Measurements from ENCODE around the gene C11orf86. TPM values are rescaled to one million over a fixed set of nuclear protein-coding genes. Genes with fewer than 3 reads are reported as not detected.
A peak's percentile ranks its signal among the peaks of the same experiment; 100 is the strongest.

The C11orf86 gene
- total RNA-seq, 4 donors from 2014 or later = 81.7 to 439 (median 153) TPM

- Histone ChIP-seq H3K4me3 (no peak overlapping the region), H3K27me3 (no peaks in the 10 kb centered on the region), H3K4me1 (peaks cover 0 to 6% (median 0%) of the 10 kb centered on the region in 4 donors), H3K9me3 (no peaks in the 10 kb centered on the region), H3K36me3 (peaks cover 0 to 5% (median 0%) of the 10 kb centered on the region in 3 donors), H3K27ac (no peak overlapping the region)
- DNase-seq = peak in 1 of 3 donors; percentile 47
- TF ChIP-seq CTCF (IDR thresholded peaks at IDR 0.05) = no peak
- no peak for TF ChIP-seq POLR2A (IDR thresholded peaks at IDR 0.05)
Observed at GRCh38 chr11:66951927-66952337, 23.2 kb upstream of the C11orf86 start.

DNA sequence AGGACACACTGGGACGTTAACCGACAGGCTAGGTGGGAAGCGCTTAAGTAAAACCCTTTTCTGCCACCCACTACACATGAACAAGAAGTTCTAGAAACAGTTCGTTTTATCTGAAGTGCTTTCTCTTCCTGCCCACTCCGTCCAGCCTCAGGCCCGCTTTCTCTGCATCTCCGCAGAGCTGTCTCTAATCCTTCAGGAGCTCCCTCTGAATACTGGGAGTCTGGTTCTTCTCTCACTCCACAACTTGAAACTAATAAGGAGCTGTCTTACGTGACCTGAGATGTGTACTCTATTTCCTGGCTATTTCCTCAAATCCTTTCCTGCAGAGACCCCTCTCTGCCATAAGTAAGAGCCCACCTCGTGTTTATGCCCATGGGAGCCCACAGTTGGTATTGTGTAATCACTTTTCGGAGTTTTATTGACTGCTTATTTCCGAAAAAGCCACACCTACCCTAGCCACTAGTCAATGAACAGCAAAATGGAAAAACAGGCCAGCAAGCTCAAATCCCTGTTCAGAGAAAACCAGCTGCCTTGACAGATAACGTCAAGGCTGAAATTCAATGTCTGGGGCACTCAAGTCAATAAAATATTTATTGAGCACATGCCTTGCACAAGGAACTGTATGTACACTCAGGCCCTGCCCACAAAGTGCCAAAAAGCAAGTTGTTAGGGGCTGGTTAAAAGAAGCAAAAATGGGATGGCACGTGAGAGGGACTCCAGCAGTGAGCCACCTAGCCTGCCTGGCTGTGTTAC, 21.8 kb upstream of the C11orf86 start:
- DNase-seq = no peak
- peak overlapping the region in 1 of 4 donors; percentile 29 for H3K27ac ChIP-seq
- no peaks in the 10 kb centered on the region for H3K9me3 ChIP-seq
- H3K4me3 ChIP-seq = no peak overlapping the region
- TF ChIP-seq CTCF (IDR thresholded peaks at IDR 0.05) (no peak), POLR2A (IDR thresholded peaks at IDR 0.05) (no peak)
- H3K4me1 ChIP-seq = peaks cover 0 to 10% (median 2%) of the 10 kb centered on the region in 4 donors
- H3K27me3 ChIP-seq = no peaks in the 10 kb centered on the region
- H3K36me3 ChIP-seq = peaks cover 0 to 5% (median 0%) of the 10 kb centered on the region in 3 donors

GRCh38 chr11:66956689-66957290, 18.3 kb upstream of the C11orf86 start:
- Histone ChIP-seq H3K36me3 (no peaks in the 10 kb centered on the region), H3K9me3 (no peaks in the 10 kb centered on the region), H3K4me1 (peaks cover 0 to 17% (median 6%) of the 10 kb centered on the region in 4 donors), H3K4me3 (peak overlapping the region in 2 of 4 donors; percentile 76 to 92), H3K27ac (peak overlapping the region in 1 of 4 donors; percentile 25), H3K27me3 (no peaks in the 10 kb centered on the region)
- no peak for DNase-seq
- TF ChIP-seq POLR2A (IDR thresholded peaks at IDR 0.05) (no peak), CTCF (IDR thresholded peaks at IDR 0.05) (peak in 1 of 6 experiments; percentile 22)

DNA sequence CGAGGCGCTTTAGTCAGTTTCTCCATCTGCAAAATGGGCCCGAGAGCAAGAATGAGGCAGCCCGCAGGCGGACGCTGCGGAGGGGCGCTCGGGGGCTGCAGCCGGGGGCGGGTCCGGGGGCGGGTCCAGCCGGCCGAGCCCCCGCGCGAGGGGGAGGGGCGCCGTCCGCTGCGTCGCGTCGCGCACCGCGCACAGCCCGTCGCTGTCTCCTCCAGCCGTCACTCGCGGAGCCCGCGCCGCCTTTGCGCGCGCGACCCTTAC, 17.2 kb upstream of the C11orf86 start:
- Histone ChIP-seq H3K27ac (peak overlapping the region; percentile 47 to 87 (median 74)), H3K27me3 (no peaks in the 10 kb centered on the region), H3K36me3 (no peaks in the 10 kb centered on the region), H3K4me1 (peaks cover 0 to 12% (median 6%) of the 10 kb centered on the region in 4 donors), H3K4me3 (peak overlapping the region; percentile 53 to 92 (median 70)), H3K9me3 (no peaks in the 10 kb centered on the region)
- no peak for TF ChIP-seq POLR2A (IDR thresholded peaks at IDR 0.05)
- DNase-seq = no peak

- Histone ChIP-seq H3K9me3 (no peaks in the 10 kb centered on the region), H3K27ac (peak within 1 kb of the TSS; percentile 47 to 87 (median 74)), H3K4me1 (peaks cover 0 to 12% (median 6%) of the 10 kb centered on the region in 4 donors), H3K4me3 (peak within 1 kb of the TSS; percentile 53 to 92 (median 70)), H3K36me3 (no peaks in the 10 kb centered on the region), H3K27me3 (no peaks in the 10 kb centered on the region)
- peak; percentile 94 to 100 (median 99) for DNase-seq
- TF ChIP-seq POLR2A (IDR thresholded peaks at IDR 0.05) = peak; percentile 91 to 93
- no peak for TF ChIP-seq CTCF (IDR thresholded peaks at IDR 0.05)
Observed at GRCh38 chr11:66958232-66958955, 16.7 kb upstream of the C11orf86 start, which contains the start of gene PC. TSS of gene PC (minus strand) at chr11:66958383. CDS start at chr11:66872159, 86,224 bp downstream.
